CD8-positive, alpha-beta memory T cell (primary cell): Measurements from ENCODE around the gene STK4. TPM values are rescaled to one million over a fixed set of nuclear protein-coding genes. Genes with fewer than 3 reads are reported as not detected.

Source experiments
- CTCF ChIA-PET: fragments of 350-600 bp; sonication (Branson Sonifier 250); formaldehyde crosslinking; loops from one replicate; lab custom pipeline; 2021; ENCODE audit warnings: antibody characterized with exemption; lab: Charles Lee
- POLR2A ChIA-PET: fragments of 350-600 bp; sonication (Branson Sonifier 250); formaldehyde crosslinking; loops from one replicate; lab custom pipeline; 2021; ENCODE audit warnings: antibody characterized with exemption; lab: Charles Lee
- DNase-seq, 5 donors: peaks; one replicate each; pipeline versions ENCODE4 v3.0.0 to v3.0.0-alpha.2; 2020 to 2022; ENCODE audit warnings: mixed read lengths in 1 of 5
- H3K27ac ChIP-seq: one replicate; pipeline ENCODE4 v1.7.0; 2013; ENCODE audit warnings: low read depth, mild to moderate bottlenecking, low read length, moderate library complexity
- H3K27me3 ChIP-seq: 2 replicates; pipeline ENCODE4 v1.7.0; 2013; ENCODE audit warnings: low read length, mild to moderate bottlenecking; ENCODE audit not compliant: insufficient read depth, poor library complexity, severe bottlenecking
- H3K36me3 ChIP-seq: 2 replicates; pipeline ENCODE4 v1.7.0; 2013; ENCODE audit warnings: mild to moderate bottlenecking, low read length, moderate library complexity; ENCODE audit not compliant: insufficient read depth
- H3K4me1 ChIP-seq: 2 replicates; pipeline ENCODE4 v1.7.0; 2013; ENCODE audit warnings: mild to moderate bottlenecking, low read length, moderate library complexity; ENCODE audit not compliant: insufficient read depth
- H3K4me3 ChIP-seq: 2 replicates; pipeline ENCODE4 v1.7.0; 2013; ENCODE audit warnings: mild to moderate bottlenecking, low read length
- H3K9me3 ChIP-seq: 2 replicates; pipeline ENCODE4 v1.7.0; 2013; ENCODE audit warnings: mild to moderate bottlenecking, low read length
- H3K27ac Mint-ChIP-seq, 8 donors: one replicate each; pipeline ENCODE4 v1.8.0; 2020 to 2021; ENCODE audit warnings: mixed read lengths in 8 of 8, mild to moderate bottlenecking in 6 of 8, inconsistent platforms in 3 of 8, moderate library complexity in 3 of 8
- H3K27me3 Mint-ChIP-seq, 2 donors: one replicate each; pipeline ENCODE4 v1.8.0; 2020 to 2021; ENCODE audit warnings: mixed read lengths in 2 of 2, mild to moderate bottlenecking in 1 of 2, moderate library complexity in 1 of 2
- H3K36me3 Mint-ChIP-seq, 3 donors: one replicate each; pipeline ENCODE4 v1.8.0; 2020 to 2021; ENCODE audit warnings: mixed read lengths in 3 of 3, inconsistent platforms in 1 of 3, mild to moderate bottlenecking in 1 of 3
- H3K4me1 Mint-ChIP-seq, 3 donors: one replicate each; pipeline ENCODE4 v1.8.0; 2020 to 2021; ENCODE audit warnings: mixed read lengths in 3 of 3, inconsistent platforms in 1 of 3, mild to moderate bottlenecking in 1 of 3
- H3K4me3 Mint-ChIP-seq, 7 donors: one replicate each; pipeline ENCODE4 v1.8.0; 2020 to 2021; ENCODE audit warnings: mixed read lengths in 7 of 7, mild to moderate bottlenecking in 6 of 7, moderate library complexity in 4 of 7, inconsistent platforms in 2 of 7
- H3K9me3 Mint-ChIP-seq, 5 donors: one replicate each; pipeline ENCODE4 v1.8.0; 2020 to 2022; ENCODE audit warnings: mixed read lengths in 5 of 5, mild to moderate bottlenecking in 3 of 5, moderate library complexity in 2 of 5, inconsistent platforms in 1 of 5
- polyA plus RNA-seq: library from polyadenylated mRNA; unstranded; fragments of 300-500 nt; fragmentation: Illumina TruSeq; gene quantifications from one replicate; pipeline ENCODE4 v1.2.3, GENCODE V29; 2021
- total RNA-seq, 2 experiments: library from RNA; stranded (reverse); gene quantifications; one replicate each; pipeline ENCODE4 v1.2.3, GENCODE V29; 2021

Gene STK4
- total and polyA plus RNA-seq, 3 experiments from 2014 or later, result 192 to 210 (median 200) TPM

GRCh38 chr20:44928595-44928994 is 37.7 kb upstream of the STK4 start:
- ChIA-PET POLR2A (no interaction called here), CTCF (no interaction called here)
- no peak for DNase-seq
- no peaks in the 10 kb centered on the region for H3K9me3 ChIP-seq
- no peak overlapping the region for H3K4me3 ChIP-seq
- no peaks in the 10 kb centered on the region for H3K4me1 ChIP-seq
- H3K27ac ChIP-seq, result no peak overlapping the region
- Mint-ChIP-seq H3K4me3 (no peak overlapping the region), H3K27ac (peak overlapping the region in 1 of 8 donors; percentile 15), H3K27me3 (peaks cover 0 to 2% of the 10 kb centered on the region in 2 donors), H3K9me3 (no peaks in the 10 kb centered on the region), H3K36me3 (peaks cover 5 to 40% (median 15%) of the 10 kb centered on the region in 3 donors), H3K4me1 (no peaks in the 10 kb centered on the region)
- peaks cover 3% of the 10 kb centered on the region for H3K36me3 ChIP-seq
- H3K27me3 ChIP-seq, result no peaks in the 10 kb centered on the region

GRCh38 chr20:44930517-44931168 is 35.7 kb upstream of the STK4 start:
- H3K36me3 Mint-ChIP-seq, result peaks cover 0 to 36% (median 14%) of the 10 kb centered on the region in 3 donors
- no peak overlapping the region for H3K27ac Mint-ChIP-seq
- no peak overlapping the region for H3K4me3 Mint-ChIP-seq
- no peak overlapping the region for H3K4me3 ChIP-seq
- H3K4me1 Mint-ChIP-seq, result no peaks in the 10 kb centered on the region
- H3K36me3 ChIP-seq, result no peaks in the 10 kb centered on the region
- ChIA-PET CTCF (no interaction called here), POLR2A (no interaction called here)
- H3K27me3 Mint-ChIP-seq, result no peaks in the 10 kb centered on the region
- no peaks in the 10 kb centered on the region for H3K9me3 ChIP-seq
- H3K27ac ChIP-seq, result no peak overlapping the region
- no peaks in the 10 kb centered on the region for H3K27me3 ChIP-seq
- no peaks in the 10 kb centered on the region for H3K4me1 ChIP-seq
- no peak for DNase-seq
- H3K9me3 Mint-ChIP-seq, result no peaks in the 10 kb centered on the region

DNA sequence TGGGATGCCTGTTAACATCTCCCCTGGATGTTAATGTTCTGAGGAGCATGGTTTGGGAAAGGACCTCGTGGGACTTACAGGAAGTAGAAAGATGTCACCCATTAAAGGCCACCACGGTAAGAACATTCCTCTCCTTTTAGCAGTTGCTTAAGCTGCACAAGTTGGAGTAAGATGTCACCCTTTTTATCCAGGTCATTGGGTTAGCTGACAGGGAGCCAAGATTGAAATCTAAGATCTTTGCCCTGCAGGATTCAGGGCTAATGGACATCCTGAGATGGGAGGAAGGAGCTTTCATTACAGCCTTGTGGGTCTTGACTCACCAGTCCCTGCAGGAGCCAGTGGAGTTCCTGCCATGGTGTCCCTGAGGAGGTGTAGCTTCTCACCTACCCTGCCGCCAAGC is 34.4 kb upstream of the STK4 start:
- ChIA-PET CTCF (interaction anchor here (1.7 kb wide), 1 partner anchor 164 kb away, joined by 5 read pairs; no protein-coding TSS in a partner anchor), POLR2A (interaction anchor here (0.6 kb wide), 1 partner anchor 47 kb away, joined by 4 read pairs; no protein-coding TSS in a partner anchor)
- Histone ChIP-seq H3K27ac (no peak overlapping the region), H3K4me3 (no peak overlapping the region), H3K4me1 (no peaks in the 10 kb centered on the region), H3K27me3 (no peaks in the 10 kb centered on the region), H3K36me3 (no peaks in the 10 kb centered on the region), H3K9me3 (no peaks in the 10 kb centered on the region)
- Mint-ChIP-seq H3K4me3 (no peak overlapping the region), H3K27ac (peak overlapping the region in 1 of 8 donors; percentile 33), H3K27me3 (no peaks in the 10 kb centered on the region), H3K9me3 (no peaks in the 10 kb centered on the region), H3K36me3 (peaks cover 0 to 47% (median 15%) of the 10 kb centered on the region in 3 donors), H3K4me1 (no peaks in the 10 kb centered on the region)
- DNase-seq, result no peak

- H3K27me3 ChIP-seq, result no peaks in the 10 kb centered on the region
- H3K4me3 Mint-ChIP-seq, result no peak overlapping the region
- H3K27ac ChIP-seq, result no peak overlapping the region
- no peak overlapping the region for H3K27ac Mint-ChIP-seq
- peaks cover 0 to 57% (median 19%) of the 10 kb centered on the region in 3 donors for H3K36me3 Mint-ChIP-seq
- no peaks in the 10 kb centered on the region for H3K9me3 ChIP-seq
- no peaks in the 10 kb centered on the region for H3K4me1 ChIP-seq
- H3K4me3 ChIP-seq, result no peak overlapping the region
- no peaks in the 10 kb centered on the region for H3K4me1 Mint-ChIP-seq
- ChIA-PET POLR2A (no interaction called here), CTCF (interaction anchor here (1.7 kb wide), 1 partner anchor 163 kb away, joined by 5 read pairs; no protein-coding TSS in a partner anchor)
- H3K36me3 ChIP-seq, result no peaks in the 10 kb centered on the region
- H3K9me3 Mint-ChIP-seq, result no peaks in the 10 kb centered on the region
- DNase-seq, result no peak
- no peaks in the 10 kb centered on the region for H3K27me3 Mint-ChIP-seq
Observed at GRCh38 chr20:44932916-44933315, 33.4 kb upstream of the STK4 start.

- no peak overlapping the region for H3K27ac Mint-ChIP-seq
- Histone ChIP-seq H3K4me1 (no peaks in the 10 kb centered on the region), H3K27ac (no peak overlapping the region), H3K27me3 (no peaks in the 10 kb centered on the region), H3K9me3 (no peaks in the 10 kb centered on the region), H3K4me3 (no peak overlapping the region), H3K36me3 (peaks cover 5% of the 10 kb centered on the region)
- no peaks in the 10 kb centered on the region for H3K27me3 Mint-ChIP-seq
- no peaks in the 10 kb centered on the region for H3K9me3 Mint-ChIP-seq
- no peak for DNase-seq
- ChIA-PET CTCF (interaction anchor here (1.4 kb wide), 1 partner anchor 176 kb away, joined by 3 read pairs; no protein-coding TSS in a partner anchor), POLR2A (no interaction called here)
- no peaks in the 10 kb centered on the region for H3K4me1 Mint-ChIP-seq
- peaks cover 4 to 78% (median 27%) of the 10 kb centered on the region in 3 donors for H3K36me3 Mint-ChIP-seq
- no peak overlapping the region for H3K4me3 Mint-ChIP-seq
Observed at GRCh38 chr20:44936510-44936909, 29.8 kb upstream of the STK4 start.

GRCh38 chr20:44938637-44939036 is 27.7 kb upstream of the STK4 start:
- Histone ChIP-seq H3K36me3 (peaks cover 24% of the 10 kb centered on the region), H3K4me1 (no peaks in the 10 kb centered on the region), H3K27ac (no peak overlapping the region), H3K9me3 (no peaks in the 10 kb centered on the region), H3K4me3 (no peak overlapping the region), H3K27me3 (no peaks in the 10 kb centered on the region)
- ChIA-PET POLR2A (no interaction called here), CTCF (no interaction called here)
- Mint-ChIP-seq H3K4me3 (no peak overlapping the region), H3K27me3 (no peaks in the 10 kb centered on the region), H3K4me1 (no peaks in the 10 kb centered on the region), H3K27ac (peak overlapping the region in 1 of 8 donors; percentile 18), H3K36me3 (peaks cover 4 to 87% (median 29%) of the 10 kb centered on the region in 3 donors), H3K9me3 (no peaks in the 10 kb centered on the region)
- no peak for DNase-seq

GRCh38 chr20:44941120-44941691 is 25.1 kb upstream of the STK4 start:
- no peak overlapping the region for H3K4me3 ChIP-seq
- no peaks in the 10 kb centered on the region for H3K4me1 ChIP-seq
- H3K27ac Mint-ChIP-seq, result peak overlapping the region in 2 of 8 donors; percentile 12 to 89
- DNase-seq, result no peak
- peaks cover 33% of the 10 kb centered on the region for H3K36me3 ChIP-seq
- H3K27me3 Mint-ChIP-seq, result no peaks in the 10 kb centered on the region
- no peaks in the 10 kb centered on the region for H3K9me3 ChIP-seq
- no peak overlapping the region for H3K4me3 Mint-ChIP-seq
- H3K9me3 Mint-ChIP-seq, result no peaks in the 10 kb centered on the region
- no peak overlapping the region for H3K27ac ChIP-seq
- POLR2A ChIA-PET, result interaction anchor here (0.6 kb wide), 1 partner anchor 249 kb away, joined by 7 read pairs; no protein-coding TSS in a partner anchor
- peaks cover 11 to 94% (median 33%) of the 10 kb centered on the region in 3 donors for H3K36me3 Mint-ChIP-seq
- H3K4me1 Mint-ChIP-seq, result peaks cover 0 to 2% (median 0%) of the 10 kb centered on the region in 3 donors
- CTCF ChIA-PET, result no interaction called here
- no peaks in the 10 kb centered on the region for H3K27me3 ChIP-seq
